Glutamatergic neuron (in vitro differentiated cells): Measurements from ENCODE around the gene TREM2. TPM values are rescaled to one million over a fixed set of nuclear protein-coding genes. Genes with fewer than 3 reads are reported as not detected.

Source experiments
- DNase-seq: peaks from one replicate; pipeline ENCODE4 v3.0.0; 2022
- H3K27ac Mint-ChIP-seq: one replicate; pipeline ENCODE4 v1.8.0; 2020; ENCODE audit warnings: mild to moderate bottlenecking, mixed read lengths, inconsistent platforms; ENCODE audit not compliant: unreplicated experiment
- H3K27me3 Mint-ChIP-seq: one replicate; pipeline ENCODE4 v1.8.0; 2020; ENCODE audit warnings: mild to moderate bottlenecking, moderate library complexity, mixed read lengths, inconsistent platforms; ENCODE audit not compliant: unreplicated experiment
- H3K36me3 Mint-ChIP-seq: one replicate; pipeline ENCODE4 v1.8.0; 2020; ENCODE audit warnings: mild to moderate bottlenecking, mixed read lengths, inconsistent platforms; ENCODE audit not compliant: unreplicated experiment
- H3K4me1 Mint-ChIP-seq: one replicate; pipeline ENCODE4 v1.8.0; 2020; ENCODE audit warnings: mild to moderate bottlenecking, low read depth, mixed read lengths, inconsistent platforms; ENCODE audit not compliant: unreplicated experiment
- H3K4me3 Mint-ChIP-seq: one replicate; pipeline ENCODE4 v1.8.0; 2020; ENCODE audit warnings: mild to moderate bottlenecking, mixed read lengths, inconsistent platforms; ENCODE audit not compliant: unreplicated experiment
- H3K9me3 Mint-ChIP-seq: one replicate; pipeline ENCODE4 v1.8.0; 2020; ENCODE audit warnings: mild to moderate bottlenecking, moderate library complexity, mixed read lengths, inconsistent platforms; ENCODE audit not compliant: unreplicated experiment
- CTCF ChIP-seq: fragments of 200-600 bp; sonication (generic); IDR thresholded peaks from one replicate; pipeline ENCODE4 v1.5.0; 2021; ENCODE audit not compliant: partially characterized antibody, unreplicated experiment
- total RNA-seq: library from RNA; stranded (reverse); fragmentation: NEBNext Ultra II Directional; extraction: Animal tissue kit (Norgen Biotek cat#: 25700); gene quantifications from one replicate; pipeline ENCODE4 v1.2.1, GENCODE V29; 2021; ENCODE audit not compliant: unreplicated experiment

Gene TREM2
- total RNA-seq, 1 donor from 2014 or later = not detected

- Mint-ChIP-seq H3K4me1 (no peaks in the 10 kb centered on the region), H3K27ac (no peak overlapping the region), H3K27me3 (no peaks in the 10 kb centered on the region), H3K4me3 (no peak overlapping the region), H3K36me3 (no peaks in the 10 kb centered on the region), H3K9me3 (no peaks in the 10 kb centered on the region)
- no peak for TF ChIP-seq CTCF
- DNase-seq = no peak
Measured at GRCh38 chr6:41111017-41111416, 51.9 kb downstream of the TREM2 start.

Other genes starting within 250 kb of the TREM2 start
- gene UNC5CL, start 123.9 kb downstream of the TREM2 start, total RNA-seq = 1.0 TPM
- gene TSPO2, start 120.6 kb downstream of the TREM2 start, total RNA-seq = not detected
- gene APOBEC2, start 109.9 kb downstream of the TREM2 start, total RNA-seq = 0.61 TPM
- gene OARD1, start 90.8 kb downstream of the TREM2 start, total RNA-seq = 24.4 TPM
- gene NFYA, start 90.1 kb downstream of the TREM2 start, total RNA-seq = 47.8 TPM
- gene TREML1, start 8.8 kb downstream of the TREM2 start, total RNA-seq = not detected
- gene TREML2, start 38.0 kb upstream of the TREM2 start, total RNA-seq = not detected
- not detected for gene TREML4, start 65.2 kb upstream of the TREM2 start, total RNA-seq
- gene TREM1, start 123.6 kb upstream of the TREM2 start, total RNA-seq = not detected
- gene NCR2, start 172.5 kb upstream of the TREM2 start, total RNA-seq = not detected